A549 (cell line): ENCODE results near the gene ENPP7. TPM values are rescaled to one million over a fixed set of nuclear protein-coding genes. Genes with fewer than 3 reads are reported as not detected.

Experiments
- ATAC-seq, 2 experiments: fragments of 200-7000 bp in 1 of 2; fragments of >200 bp in 1 of 2; cut with Nextera tagmentation in 1 of 2; cut with Tn5 transposase in 1 of 2; 3 replicates each; pipeline versions ENCODE4 v1.8.0 to v1.9.1; 2018 to 2020; ENCODE audit warnings: mild to moderate bottlenecking in 1 of 2, moderate library complexity in 1 of 2
- CTCF ChIA-PET: fragments of 300-600 bp; sonication (Branson Sonifier 250); formaldehyde crosslinking; extraction: SDS; loops from one replicate; lab custom pipeline; 2021; ENCODE audit warnings: antibody characterized with exemption, inconsistent platforms; lab: Yijun Ruan, JAX
- POLR2A ChIA-PET: fragments of 350-600 bp; formaldehyde crosslinking; extraction: SDS; loops from one replicate; lab custom pipeline; 2021; ENCODE audit warnings: antibody characterized with exemption, inconsistent platforms; lab: Yijun Ruan, JAX
- DNase-seq, 2 experiments: peaks; one replicate each; pipeline versions ENCODE4 v3.0.0 to v3.0.0-alpha.2; 2011 to 2016; ENCODE audit warnings: low read depth in 1 of 2, low spot score in 1 of 2
- FAIRE-seq: peaks from 2 replicates; lab custom pipeline; 2011; peaks lifted over from hg19 to GRCh38; lab: Jason Lieb, UNC
- H3K27ac ChIP-seq, 2 experiments: fragments of >200 bp; sonication (Bioruptor Twin); formaldehyde crosslinking; 3 replicates each; pipeline ENCODE4 v1.5.1; 2016 to 2017
- H3K4me1 ChIP-seq: fragments of >200 bp; sonication (Bioruptor Twin); formaldehyde crosslinking; 3 replicates; pipeline ENCODE4 v1.6.1; 2016
- H3K4me2 ChIP-seq: fragments of >200 bp; sonication (Bioruptor Twin); formaldehyde crosslinking; 3 replicates; pipeline ENCODE4 v1.6.1; 2016
- H3K4me3 ChIP-seq: fragments of >200 bp; sonication (Bioruptor Twin); formaldehyde crosslinking; 3 replicates; pipeline ENCODE4 v1.5.1; 2016
- H3K9me3 ChIP-seq: fragments of >200 bp; sonication (Bioruptor Twin); formaldehyde crosslinking; 3 replicates; pipeline ENCODE4 v1.6.1; 2016
- ATOH8 ChIP-seq: fragments of 250-450 bp; sonication (Bioruptor Pico); IDR thresholded peaks from 2 replicates; pipeline ENCODE4 v1.5.0; 2020; ENCODE audit warnings: low read depth, mild to moderate bottlenecking, moderate library complexity
- CBX2 ChIP-seq: fragments of 200-600 bp; sonication (generic); IDR thresholded peaks from 2 replicates; pipeline ENCODE4 v1.6.1; 2016; ENCODE audit warnings: low read depth, mild to moderate bottlenecking, borderline replicate concordance
- CBX8 ChIP-seq: fragments of 200-600 bp; sonication (generic); IDR thresholded peaks from 2 replicates; pipeline ENCODE4 v1.6.1; 2016
- EHF ChIP-seq: fragments of 250-450 bp; sonication (Bioruptor Pico); IDR thresholded peaks from 2 replicates; pipeline ENCODE4 v1.5.0; 2020; ENCODE audit warnings: mild to moderate bottlenecking
- EHMT2 ChIP-seq: fragments of 200-600 bp; sonication (generic); IDR thresholded peaks from 2 replicates; pipeline ENCODE4 v1.6.1; 2016; ENCODE audit warnings: antibody characterized with exemption, low read depth, mild to moderate bottlenecking, moderate library complexity
- EP300 ChIP-seq, 2 experiments: fragments of >200 bp; sonication (Bioruptor Twin); formaldehyde crosslinking; IDR thresholded peaks; 2 replicates in 1 of 2; 3 replicates in 1 of 2; pipeline ENCODE4 v1.6.1; 2016 to 2017
- ESRRA ChIP-seq: fragments of 150-350 bp; IDR thresholded peaks from 2 replicates; pipeline ENCODE4 v1.6.1; 2014; ENCODE audit warnings: mild to moderate bottlenecking, low read length, borderline replicate concordance
- GATA3 ChIP-seq: IDR thresholded peaks from 2 replicates; pipeline ENCODE4 v1.6.1; 2012; ENCODE audit warnings: borderline replicate concordance
- HDAC2 ChIP-seq: fragments of 200-600 bp; sonication (generic); IDR thresholded peaks from 2 replicates; pipeline ENCODE4 v1.6.1; 2016
- HOXA7 ChIP-seq: fragments of 250-450 bp; sonication (Bioruptor Pico); IDR thresholded peaks from 2 replicates; pipeline ENCODE4 v1.5.0; 2020; ENCODE audit warnings: mild to moderate bottlenecking, moderate library complexity
- HOXB13 ChIP-seq: fragments of 250-450 bp; sonication (Bioruptor Pico); IDR thresholded peaks from 2 replicates; pipeline ENCODE4 v1.5.0; 2020; ENCODE audit warnings: low read depth, mild to moderate bottlenecking, moderate library complexity
- JUNB ChIP-seq: fragments of >200 bp; sonication (Bioruptor Twin); formaldehyde crosslinking; IDR thresholded peaks from 2 replicates; pipeline ENCODE4 v1.6.1; 2016
- NFE2L2 ChIP-seq: fragments of 150-350 bp; conservative IDR thresholded peaks from 2 replicates; pipeline ENCODE4 v1.6.1; 2014; ENCODE audit warnings: low read length
- POLR2A ChIP-seq: IDR thresholded peaks from 2 replicates; pipeline ENCODE4 v1.6.1; 2012; ENCODE audit warnings: mild to moderate bottlenecking, low read length
- RAD21 ChIP-seq, 2 experiments: fragments of >200 bp in 1 of 2; sonication (Bioruptor Twin) in 1 of 2; formaldehyde crosslinking in 1 of 2; IDR thresholded peaks in 1 of 2; conservative IDR thresholded peaks in 1 of 2; 2 replicates in 1 of 2; 3 replicates in 1 of 2; pipeline ENCODE4 v1.6.1; 2012 to 2018; ENCODE audit warnings: inconsistent platforms in 1 of 2
- TP53 ChIP-seq: fragments of 250-450 bp; sonication (Bioruptor Pico); IDR thresholded peaks from 2 replicates; pipeline ENCODE4 v1.5.0; 2021; ENCODE audit warnings: mild to moderate bottlenecking, moderate library complexity
- ZSCAN20 ChIP-seq: fragments of 250-450 bp; sonication (Bioruptor Pico); IDR thresholded peaks from 2 replicates; pipeline ENCODE4 v1.8.0; 2022; ENCODE audit warnings: mild to moderate bottlenecking, moderate library complexity
- WGBS: methylation state at CpG from one replicate; pipeline ENCODE4 v1.1.6; 2017; ENCODE audit errors: missing lambda C conversion rate; 5-methylcytosine and 5-hydroxymethylcytosine counted together
- polyA plus RNA-seq, 4 experiments: library from polyadenylated mRNA; depleted of rRNA in 3 of 4; stranded (reverse); fragments of >200 nt; fragmentation: RNase III in 1 of 4; extraction: RNeasy Plus Mini Kit Qiagen cat#74134 plus additional on column Dnase treatment in 1 of 4; gene quantifications; 2 replicates in 3 of 4; 3 replicates in 1 of 4; pipeline ENCODE4 v1.2.3, GENCODE V29; 2011 to 2017
- TF ChIP-seq, protein P1 (sequence below): fragments of 450-650 bp; IDR thresholded peaks from 2 replicates; pipeline ENCODE4 v1.6.1; 2014; ENCODE audit warnings: antibody characterized with exemption
- TF ChIP-seq, protein P2 (sequence below): IDR thresholded peaks from 2 replicates; pipeline ENCODE4 v1.6.1; 2012
- TF ChIP-seq, protein P3 (sequence below): fragments of >200 bp; sonication (Bioruptor Twin); formaldehyde crosslinking; IDR thresholded peaks from 2 replicates; pipeline ENCODE4 v1.6.1; 2016
- TF ChIP-seq, protein P4 (sequence below): IDR thresholded peaks from 2 replicates; pipeline ENCODE4 v1.6.1; 2012

ENPP7 gene
- polyA plus RNA-seq, 2 of the 4 experiments (the other 2 are of a cell fraction) = not detected

DNA sequence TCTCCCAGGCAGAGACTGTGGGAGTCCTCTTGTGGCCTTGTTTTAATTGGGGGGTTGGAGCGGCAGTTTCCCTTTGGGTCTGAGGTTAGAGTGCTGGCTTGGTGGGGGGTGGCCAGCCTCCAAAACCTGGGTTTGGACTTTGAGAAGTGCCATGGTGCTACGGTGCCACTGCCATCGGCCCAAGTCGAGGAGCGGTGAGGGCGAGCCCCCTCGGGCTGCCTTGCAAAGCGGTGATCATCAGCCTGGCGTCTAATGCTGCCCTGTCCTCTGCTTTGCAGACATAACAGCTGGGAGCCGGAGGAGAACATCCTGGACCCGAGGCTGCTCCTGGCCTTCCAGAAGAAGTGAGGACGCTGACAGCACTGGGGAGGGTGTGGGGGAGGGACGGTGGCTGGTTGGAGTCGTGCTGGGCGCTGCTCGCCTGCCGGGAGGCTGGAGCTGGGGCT lies 48.4 kb downstream of the ENPP7 start:
- ChIA-PET POLR2A (interaction anchor here (2.6 kb wide), 1 partner anchor 18 kb away, joined by 8 read pairs; the partner anchor contains the start of gene CBX8), CTCF (interaction anchor here (0.7 to 23.5 kb wide), 11 partner anchors 10 to 474 kb away, joined by 3 to 254 read pairs (median 6); partner anchors contain the start of genes CBX4 and CBX8)
- Histone ChIP-seq H3K27ac (peak overlapping the region; percentile 91 to 98), H3K9me3 (no peaks in the 10 kb centered on the region), H3K4me1 (peaks cover 21% of the 10 kb centered on the region), H3K4me2 (peak overlapping the region; percentile 98), H3K4me3 (peak overlapping the region; percentile 93)
- WGBS = 72% methylated on average over 17 of the region's 17 CpGs
- TF ChIP-seq, protein P1, sequence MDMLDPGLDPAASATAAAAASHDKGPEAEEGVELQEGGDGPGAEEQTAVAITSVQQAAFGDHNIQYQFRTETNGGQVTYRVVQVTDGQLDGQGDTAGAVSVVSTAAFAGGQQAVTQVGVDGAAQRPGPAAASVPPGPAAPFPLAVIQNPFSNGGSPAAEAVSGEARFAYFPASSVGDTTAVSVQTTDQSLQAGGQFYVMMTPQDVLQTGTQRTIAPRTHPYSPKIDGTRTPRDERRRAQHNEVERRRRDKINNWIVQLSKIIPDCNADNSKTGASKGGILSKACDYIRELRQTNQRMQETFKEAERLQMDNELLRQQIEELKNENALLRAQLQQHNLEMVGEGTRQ = no peak
- TF ChIP-seq CBX2 (no peak), ZSCAN20 (CRISPR knock-in tag) (no peak), HOXA7 (CRISPR knock-in tag) (no peak)
- TF ChIP-seq, protein P2, sequence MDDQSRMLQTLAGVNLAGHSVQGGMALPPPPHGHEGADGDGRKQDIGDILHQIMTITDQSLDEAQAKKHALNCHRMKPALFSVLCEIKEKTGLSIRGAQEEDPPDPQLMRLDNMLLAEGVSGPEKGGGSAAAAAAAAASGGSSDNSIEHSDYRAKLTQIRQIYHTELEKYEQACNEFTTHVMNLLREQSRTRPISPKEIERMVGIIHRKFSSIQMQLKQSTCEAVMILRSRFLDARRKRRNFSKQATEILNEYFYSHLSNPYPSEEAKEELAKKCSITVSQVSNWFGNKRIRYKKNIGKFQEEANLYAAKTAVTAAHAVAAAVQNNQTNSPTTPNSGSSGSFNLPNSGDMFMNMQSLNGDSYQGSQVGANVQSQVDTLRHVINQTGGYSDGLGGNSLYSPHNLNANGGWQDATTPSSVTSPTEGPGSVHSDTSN = no peak
- FAIRE-seq (no peak), DNase-seq (no peak), ATAC-seq (peak in 1 of 2 experiments; percentile 5; a peak in 1 of 6 replicates)

DNA sequence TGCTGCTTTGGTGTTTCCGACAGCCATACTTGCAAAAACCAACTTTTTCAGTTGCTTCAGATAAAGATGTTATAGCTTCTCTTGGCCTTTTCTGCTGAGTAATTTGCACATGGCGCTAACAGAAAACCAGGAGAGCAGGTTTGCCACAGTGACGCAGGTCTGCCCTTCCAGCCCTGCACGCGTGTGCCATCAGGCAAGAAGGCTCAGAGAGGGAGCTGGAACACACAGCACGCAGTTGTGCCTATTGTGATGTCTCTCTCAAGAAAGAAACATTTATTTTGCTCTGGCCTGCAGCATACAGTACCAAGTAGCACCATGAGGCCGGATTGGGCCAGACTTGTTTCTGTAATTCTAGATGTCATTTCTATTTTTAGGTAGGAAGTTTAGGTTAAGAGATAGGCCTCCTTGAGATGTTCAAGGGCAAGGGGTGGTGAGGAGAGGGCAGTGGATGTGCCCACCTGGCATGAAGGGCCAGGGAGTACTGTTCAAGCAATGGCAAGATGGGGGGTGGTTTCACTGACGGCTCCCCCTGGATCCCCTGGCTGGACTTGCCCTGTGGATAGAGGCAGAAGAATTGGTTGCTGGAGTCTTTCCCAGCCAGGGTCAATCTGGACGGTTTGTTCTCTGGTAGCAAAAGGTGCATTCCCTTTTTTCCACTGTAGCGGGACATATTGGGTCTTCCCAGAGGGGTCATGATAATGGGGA lies 49.1 kb downstream of the ENPP7 start:
- TF ChIP-seq ZSCAN20 (CRISPR knock-in tag) (no peak), CBX8 (no peak), EHMT2 (no peak), GATA3 (no peak), RAD21 (conservative IDR thresholded peaks at IDR 0.05 in 1 of 2, IDR thresholded peaks at IDR 0.05 in 1 of 2) (no peak), EHF (no peak), ESRRA (no peak), TP53 (CRISPR knock-in tag) (no peak), HOXB13 (no peak), JUNB (no peak), HDAC2 (no peak), NFE2L2 (no peak), POLR2A (no peak), EP300 (IDR thresholded peaks at IDR 0.05) (no peak), ATOH8 (CRISPR knock-in tag) (no peak)
- TF ChIP-seq, protein P3, sequence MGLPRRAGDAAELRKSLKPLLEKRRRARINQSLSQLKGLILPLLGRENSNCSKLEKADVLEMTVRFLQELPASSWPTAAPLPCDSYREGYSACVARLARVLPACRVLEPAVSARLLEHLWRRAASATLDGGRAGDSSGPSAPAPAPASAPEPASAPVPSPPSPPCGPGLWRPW = no peak
- TF ChIP-seq, protein P1 = no peak
- TF ChIP-seq, protein P4, sequence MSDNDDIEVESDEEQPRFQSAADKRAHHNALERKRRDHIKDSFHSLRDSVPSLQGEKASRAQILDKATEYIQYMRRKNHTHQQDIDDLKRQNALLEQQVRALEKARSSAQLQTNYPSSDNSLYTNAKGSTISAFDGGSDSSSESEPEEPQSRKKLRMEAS = no peak
- TF ChIP-seq, protein P2 = no peak
- ChIA-PET CTCF (interaction anchor here (1.7 to 23.5 kb wide), 8 partner anchors 10 to 60 kb away, joined by 6 to 254 read pairs (median 9); partner anchors contain the start of genes CBX4 and CBX8), POLR2A (no interaction called here)
- Histone ChIP-seq H3K27ac (no peak overlapping the region), H3K4me1 (peaks cover 21% of the 10 kb centered on the region), H3K4me3 (no peak overlapping the region), H3K4me2 (peak overlapping the region; percentile 98), H3K9me3 (no peaks in the 10 kb centered on the region)
- ATAC-seq (no peak), DNase-seq (no peak), FAIRE-seq (no peak)
- 87% methylated on average over 10 of the region's 10 CpGs for WGBS
